ENCODE measurements around the gene PLAGL1.
"Not testable (repeated sequence)": the region's sequence is repeated elsewhere in the genome, so short reads cannot be mapped to it uniquely, and the experiment has no call there.

Gene PLAGL1, protein sequence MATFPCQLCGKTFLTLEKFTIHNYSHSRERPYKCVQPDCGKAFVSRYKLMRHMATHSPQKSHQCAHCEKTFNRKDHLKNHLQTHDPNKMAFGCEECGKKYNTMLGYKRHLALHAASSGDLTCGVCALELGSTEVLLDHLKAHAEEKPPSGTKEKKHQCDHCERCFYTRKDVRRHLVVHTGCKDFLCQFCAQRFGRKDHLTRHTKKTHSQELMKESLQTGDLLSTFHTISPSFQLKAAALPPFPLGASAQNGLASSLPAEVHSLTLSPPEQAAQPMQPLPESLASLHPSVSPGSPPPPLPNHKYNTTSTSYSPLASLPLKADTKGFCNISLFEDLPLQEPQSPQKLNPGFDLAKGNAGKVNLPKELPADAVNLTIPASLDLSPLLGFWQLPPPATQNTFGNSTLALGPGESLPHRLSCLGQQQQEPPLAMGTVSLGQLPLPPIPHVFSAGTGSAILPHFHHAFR

DNA sequence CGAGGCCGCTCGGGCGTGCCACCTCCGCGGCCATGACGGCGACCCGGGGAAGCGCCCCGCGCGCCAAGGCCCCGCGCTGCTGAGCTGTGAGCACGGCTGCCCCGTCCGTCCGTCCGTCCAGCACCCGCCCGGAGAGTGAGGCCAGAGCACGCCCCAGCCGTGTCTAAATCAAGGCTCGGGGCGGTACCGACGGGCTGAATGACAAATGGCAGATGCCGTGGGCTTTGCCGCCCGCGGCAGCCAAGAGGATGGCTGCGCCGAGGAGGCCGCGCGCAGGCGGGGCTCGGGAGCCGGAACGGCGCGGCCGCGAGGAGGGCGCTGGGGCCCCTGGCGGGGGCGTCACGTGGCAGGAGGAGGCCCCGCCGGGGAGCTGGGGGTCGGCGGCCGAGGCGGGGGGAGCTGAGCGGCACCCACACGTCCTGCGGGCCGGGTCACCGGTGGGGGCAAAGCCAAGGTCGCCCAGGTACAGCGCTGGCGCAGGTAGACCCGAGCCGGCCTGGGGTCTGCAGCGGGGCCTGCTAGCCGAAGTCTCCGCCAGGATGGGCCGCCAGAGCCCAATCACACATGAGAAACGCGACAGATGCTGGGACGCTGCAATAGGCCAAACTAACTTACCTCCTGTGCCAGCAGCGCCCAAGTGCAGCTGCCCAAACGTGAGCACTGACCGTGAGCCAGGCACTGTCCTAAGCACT lies at the start of gene PLAGL1:
TSS of gene PLAGL1 (minus strand) at position 140 of the 692 bp plus-strand sequence. CDS start 60,123 bp downstream, outside the sequence.
- DNase-seq = no peak

DNA sequence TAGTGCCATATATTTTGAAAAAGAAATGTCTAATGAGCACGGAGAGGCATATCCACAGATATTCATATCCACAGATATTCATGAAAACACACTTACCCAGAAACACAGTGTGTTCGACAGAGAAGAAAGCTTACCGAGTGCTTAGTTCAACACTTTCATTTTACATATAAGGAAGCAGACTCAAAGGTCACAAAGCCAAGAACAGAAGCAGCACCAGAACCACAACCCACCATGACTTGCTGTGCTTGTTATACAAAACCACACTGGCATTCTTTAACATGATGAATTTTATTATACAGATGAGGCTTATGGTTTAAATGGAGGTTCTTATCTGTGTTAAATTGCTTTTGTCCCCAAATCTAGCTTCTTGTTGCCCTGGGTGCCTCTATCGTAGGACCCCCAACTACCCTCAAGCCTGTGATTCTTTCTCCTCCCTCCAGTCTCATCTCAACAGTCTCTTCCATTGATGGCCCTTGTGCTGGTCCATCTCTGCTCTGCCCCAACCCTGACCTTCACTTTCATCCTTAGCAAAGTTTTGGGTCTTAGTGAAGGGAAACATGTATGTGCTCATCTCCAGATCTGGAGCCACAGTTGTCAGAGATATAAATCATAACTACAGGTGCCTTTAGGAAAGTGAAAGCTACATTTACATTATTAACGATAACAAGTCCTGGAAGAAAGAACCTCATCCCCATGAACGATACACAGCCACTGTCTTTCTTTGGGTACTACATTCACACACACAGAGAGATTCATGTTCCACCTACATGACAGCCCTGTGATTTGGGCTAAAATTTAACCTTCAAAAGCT lies 47.3 kb upstream of the PLAGL1 start:
- DNase-seq = no peak

DNA sequence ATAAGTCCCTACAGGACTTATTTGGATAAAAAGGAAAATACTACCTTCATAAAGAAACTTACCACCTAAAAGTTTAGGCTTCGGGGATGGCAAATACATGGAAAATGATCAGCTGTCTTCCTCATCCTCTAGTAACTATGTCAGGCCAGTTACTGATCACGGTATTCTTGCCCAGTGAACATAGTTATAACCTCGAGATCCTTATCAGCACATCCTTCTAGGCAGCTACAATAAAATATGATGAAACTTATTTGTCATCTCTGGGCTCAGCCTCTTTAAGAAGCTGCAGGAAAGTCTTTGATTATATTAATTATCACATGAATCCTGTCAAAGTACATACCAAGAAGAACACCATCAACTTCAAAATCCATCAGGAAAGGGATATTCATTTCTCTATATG lies 45.5 kb upstream of the PLAGL1 start:
- DNase-seq = no peak

- DNase-seq = no peak
Observed at GRCh38 chr6:144052488-144052887, 44.4 kb upstream of the PLAGL1 start.

- no peak for DNase-seq
Observed at GRCh38 chr6:144049386-144049785, 41.3 kb upstream of the PLAGL1 start.

GRCh38 chr6:144047688-144048087 lies 39.6 kb upstream of the PLAGL1 start:
- DNase-seq = no peak

GRCh38 chr6:144046672-144047071 lies 38.6 kb upstream of the PLAGL1 start:
- not testable (repeated sequence) for DNase-seq

GRCh38 chr6:144044989-144045388 lies 36.9 kb upstream of the PLAGL1 start:
- DNase-seq = not testable (repeated sequence)

- DNase-seq = no peak
Observed at GRCh38 chr6:144036835-144037195, 28.8 kb upstream of the PLAGL1 start.

GRCh38 chr6:144036064-144036834 lies 28.2 kb upstream of the PLAGL1 start:
- no peak for DNase-seq

GRCh38 chr6:144035416-144035815 lies 27.4 kb upstream of the PLAGL1 start:
- no peak for DNase-seq

GRCh38 chr6:144033816-144034735 lies 26.0 kb upstream of the PLAGL1 start:
- no peak for DNase-seq

DNA sequence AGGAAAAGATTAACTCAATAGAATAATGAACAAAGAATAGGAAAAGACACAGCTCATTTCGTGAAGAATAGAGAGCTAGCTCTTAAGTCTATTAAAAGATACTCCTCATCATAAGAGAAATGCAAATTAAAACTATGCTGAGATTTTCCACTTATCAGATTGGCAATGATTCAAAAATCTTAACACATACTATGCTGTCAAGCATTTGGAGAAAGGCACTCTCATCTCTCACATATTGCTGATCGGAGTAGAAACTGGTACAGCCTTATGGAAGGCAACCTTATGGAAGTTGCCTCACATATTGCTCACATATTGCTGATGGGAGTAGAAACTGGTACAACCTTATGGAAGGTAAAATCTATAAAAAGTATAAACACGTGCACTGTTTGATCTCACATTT lies 21.4 kb upstream of the PLAGL1 start:
- no peak for DNase-seq

DNA sequence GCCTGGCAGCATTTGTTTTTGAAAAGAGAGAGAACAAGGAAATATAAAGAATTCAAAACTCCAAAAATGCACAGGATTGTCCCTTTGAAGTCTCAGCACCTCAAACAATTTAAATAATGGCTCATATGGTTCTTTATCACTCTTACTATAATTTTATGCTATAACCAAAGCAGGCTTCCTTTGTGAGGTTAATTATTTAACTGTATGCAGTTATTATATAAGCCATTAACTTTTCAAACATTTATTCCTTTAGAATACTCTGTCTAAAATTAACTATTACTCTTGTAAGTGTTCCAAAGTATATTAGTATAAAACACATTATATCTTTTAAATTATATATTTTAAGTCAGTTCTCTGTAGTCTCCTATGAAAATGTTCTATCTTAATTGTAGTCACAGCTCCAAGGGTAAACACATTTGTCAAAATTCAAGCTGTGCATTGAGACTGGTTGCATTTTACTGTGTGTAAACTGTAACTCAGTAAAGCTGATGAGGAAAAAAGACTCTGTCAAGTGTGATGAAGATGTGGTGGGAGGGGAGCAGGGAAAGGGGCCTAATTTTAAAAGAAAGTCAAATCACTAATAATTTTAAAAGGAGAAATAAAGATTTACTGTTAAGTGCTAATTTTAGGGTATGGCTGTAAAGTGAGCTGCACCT lies 20.0 kb upstream of the PLAGL1 start:
- no peak for DNase-seq

DNA sequence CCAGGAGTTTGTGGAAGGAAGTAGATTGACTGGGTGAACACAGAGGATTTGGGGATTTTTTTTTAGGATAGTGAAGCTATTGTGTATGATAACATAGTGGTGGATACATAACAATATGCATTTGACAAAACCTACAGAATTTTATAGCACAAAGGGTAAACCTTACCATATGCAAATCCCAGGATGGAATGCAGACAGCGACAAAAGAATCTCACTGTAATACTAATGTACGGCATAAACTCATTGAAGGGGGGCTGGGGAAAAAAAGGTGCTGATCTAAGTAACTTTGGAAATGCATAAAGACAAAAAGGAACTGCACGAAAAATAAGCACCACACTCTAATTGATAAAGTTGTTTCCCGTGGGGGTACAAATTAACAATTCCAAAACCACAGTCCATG lies 15.2 kb upstream of the PLAGL1 start:
- DNase-seq = no peak

- DNase-seq = no peak
Observed at GRCh38 chr6:144019929-144020328, 11.9 kb upstream of the PLAGL1 start.

- DNase-seq = no peak
Observed at GRCh38 chr6:144017166-144018094, 9.4 kb upstream of the PLAGL1 start.

DNA sequence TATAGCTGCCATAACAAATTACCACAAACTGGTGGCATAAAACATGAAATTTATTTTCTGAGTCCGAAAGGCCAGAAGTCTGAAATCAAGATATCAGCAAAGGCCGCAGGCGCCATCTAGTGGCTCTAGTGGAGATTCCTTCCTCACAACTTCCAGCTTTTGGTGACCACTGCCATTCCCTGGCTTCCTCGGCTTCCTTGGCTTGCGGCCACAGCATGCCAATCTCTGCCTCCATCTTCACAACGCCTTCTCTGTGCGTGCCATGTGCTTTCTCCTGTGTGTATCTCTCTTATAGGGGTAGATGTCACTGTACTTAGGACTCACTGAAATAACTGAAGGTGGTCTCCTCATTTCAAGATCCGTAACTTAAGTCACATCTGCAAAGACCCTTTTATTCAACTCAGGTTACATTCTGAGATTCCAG lies 5.4 kb upstream of the PLAGL1 start:
- no peak for DNase-seq

DNA sequence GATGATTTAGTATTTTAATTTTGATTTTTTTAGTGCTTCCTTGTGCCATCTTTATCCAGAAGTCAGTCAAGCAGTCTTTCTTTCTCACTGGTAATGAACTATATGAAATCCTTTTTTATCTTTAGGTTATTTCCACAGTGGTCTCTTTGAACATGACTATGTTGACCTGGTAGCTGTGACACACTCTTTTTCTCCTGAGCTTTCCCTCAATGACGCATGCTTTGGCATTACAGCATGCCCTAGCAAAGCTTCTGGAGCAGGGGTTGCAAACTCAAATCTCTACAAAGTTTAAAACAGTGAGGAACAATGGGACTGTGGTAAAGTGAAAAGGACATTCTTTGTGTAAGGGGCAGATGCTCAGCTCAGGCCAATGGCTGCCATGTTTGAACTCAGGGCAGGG lies 4.5 kb upstream of the PLAGL1 start:
- no peak for DNase-seq

GRCh38 chr6:144009628-144010027 lies 1.6 kb upstream of the PLAGL1 start:
- not testable (repeated sequence) for DNase-seq
